AG04450 (cell line): ENCODE measurements around the gene MAP4K5. TPM values are rescaled to one million over a fixed set of nuclear protein-coding genes. Genes with fewer than 3 reads are reported as not detected.

ENCODE experiments used
- CTCF ChIA-PET: fragments of 300-600, 350-600 bp; formaldehyde crosslinking; extraction: SDS; loops from one replicate; lab custom pipeline; 2022; ENCODE audit warnings: antibody characterized with exemption, inconsistent platforms; lab: Charles Lee
- POLR2A ChIA-PET: fragments of 350-600 bp; formaldehyde crosslinking; extraction: SDS; loops from one replicate; lab custom pipeline; 2021; ENCODE audit warnings: antibody characterized with exemption, inconsistent platforms; lab: Yijun Ruan, JAX
- DNase-seq: peaks from one replicate; pipeline ENCODE4 v3.0.0-alpha.2; 2011; ENCODE audit warnings: low read depth, low spot score
- H3K27ac ChIP-seq: one replicate; pipeline ENCODE4 v1.5.1; 2012; ENCODE audit warnings: low read depth, low read length, control low read depth
- H3K27me3 ChIP-seq: one replicate; pipeline ENCODE4 v1.6.0; 2012; ENCODE audit warnings: low read length; ENCODE audit not compliant: control insufficient read depth, insufficient read depth
- H3K4me3 ChIP-seq: 2 replicates; pipeline ENCODE4 v1.5.1; 2011; ENCODE audit warnings: mild to moderate bottlenecking, low read depth, low read length, control low read depth
- H3K9me3 ChIP-seq: 2 replicates; pipeline ENCODE4 v1.5.1; 2012; ENCODE audit warnings: low read length; ENCODE audit not compliant: control insufficient read depth, insufficient read depth
- CTCF ChIP-seq: IDR thresholded peaks from 2 replicates; pipeline ENCODE4 v1.5.1; 2011; ENCODE audit warnings: low read depth, low read length, control low read depth, inconsistent platforms
- polyA minus RNA-seq: library from RNA; depleted of rRNA, polyadenylated mRNA; stranded (reverse); fragments of >200 nt; gene quantifications from 2 replicates; pipeline ENCODE4 v1.2.3, GENCODE V29; 2011; rRNA and poly(A)+ RNA removed
- polyA plus RNA-seq: library from polyadenylated mRNA; depleted of rRNA; stranded (reverse); fragments of >200 nt; gene quantifications from 2 replicates; pipeline ENCODE4 v1.2.3, GENCODE V29; 2011; rRNA removed

Gene MAP4K5
- polyA plus RNA-seq (30.3 and 35.4 TPM in 2 replicates), polyA minus RNA-seq (18.3 and 28.1 TPM in 2 replicates)

GRCh38 chr14:50532502-50533240, at the start of gene MAP4K5:
Gene MAP4K5 (minus strand): TSS chr14:50532569. CDS start chr14:50532049, 520 bp downstream.
- peak; percentile 83 for TF ChIP-seq CTCF
- Histone ChIP-seq H3K27ac (peak within 1 kb of the TSS; percentile 79), H3K4me3 (peak within 1 kb of the TSS; percentile 80), H3K27me3 (no peaks in the 10 kb centered on the region), H3K9me3 (no peaks in the 10 kb centered on the region; the same call in 1 of the 2 replicates)
- peak; percentile 70 for DNase-seq
- ChIA-PET CTCF (interaction anchor here (0.6 to 2.0 kb wide), 7 partner anchors 212 to 1008 kb away, joined by 3 to 14 read pairs (median 4); no protein-coding TSS in a partner anchor), POLR2A (interaction anchor here (1.0 kb wide), 1 partner anchor 243 kb away, joined by 3 read pairs; no protein-coding TSS in a partner anchor)

- POLR2A ChIA-PET: no interaction called here
- Histone ChIP-seq H3K27me3 (no peaks in the 10 kb centered on the region), H3K9me3 (no peaks in the 10 kb centered on the region), H3K4me3 (no peak overlapping the region), H3K27ac (no peak overlapping the region)
- no peak for TF ChIP-seq CTCF
- CTCF ChIA-PET: no interaction called here
- no peak for DNase-seq
These were observed 46.1 kb upstream of the MAP4K5 start for GRCh38 chr14:50578433-50578832.

- no peak for TF ChIP-seq CTCF
- CTCF ChIA-PET: no interaction called here
- Histone ChIP-seq H3K27me3 (no peaks in the 10 kb centered on the region), H3K9me3 (no peaks in the 10 kb centered on the region), H3K4me3 (no peak overlapping the region), H3K27ac (no peak overlapping the region)
- no peak for DNase-seq
- POLR2A ChIA-PET: no interaction called here
These were observed 45.6 kb upstream of the MAP4K5 start for GRCh38 chr14:50577982-50578381.

GRCh38 chr14:50575769-50576168, 43.4 kb upstream of the MAP4K5 start:
- no peak overlapping the region for H3K4me3 ChIP-seq
- no peaks in the 10 kb centered on the region for H3K27me3 ChIP-seq
- H3K27ac ChIP-seq: no peak overlapping the region
- DNase-seq: no peak
- POLR2A ChIA-PET: no interaction called here
- CTCF ChIA-PET: no interaction called here
- no peaks in the 10 kb centered on the region; the same call in 1 of the 2 replicates for H3K9me3 ChIP-seq
- TF ChIP-seq CTCF: no peak

GRCh38 chr14:50573862-50574261, 41.5 kb upstream of the MAP4K5 start:
- POLR2A ChIA-PET: no interaction called here

More at GRCh38 chr14:50573862-50574261, 41.5 kb upstream of the MAP4K5 start:
- no peak for TF ChIP-seq CTCF
- no peak for DNase-seq
- Histone ChIP-seq H3K9me3 (peaks cover 5% of the 10 kb centered on the region; the same call in 1 of the 2 replicates), H3K27me3 (no peaks in the 10 kb centered on the region), H3K4me3 (no peak overlapping the region), H3K27ac (no peak overlapping the region)
- CTCF ChIA-PET: interaction anchor here (0.9 kb wide), 1 partner anchor 287 kb away, joined by 5 read pairs; no protein-coding TSS in a partner anchor
